Activated naive CD4-positive, alpha-beta T cell treated with anti-CD3 and anti-CD28 coated beads, Interleukin-2, amount 10 ng/mL, durations not matched to agents 7 days and 5 days (primary cell): ENCODE measurements around the gene FAM13C.
"Not testable (repeated sequence)": the region's sequence is repeated elsewhere in the genome, so short reads cannot be mapped to it uniquely, and the experiment has no call there.

Experiments used
- CTCF ChIA-PET: fragments of 350-600 bp; sonication (Branson Sonifier 250); formaldehyde crosslinking; loops from one replicate; lab custom pipeline; 2021; ENCODE audit warnings: antibody characterized with exemption; lab: Charles Lee
- DNase-seq: peaks from one replicate; pipeline ENCODE4 v3.0.0-alpha.2; 2020
- H3K27ac Mint-ChIP-seq: one replicate; pipeline ENCODE4 v1.8.0; 2021; ENCODE audit warnings: mild to moderate bottlenecking, moderate library complexity, mixed read lengths
- H3K27me3 Mint-ChIP-seq: one replicate; pipeline ENCODE4 v1.8.0; 2021; ENCODE audit warnings: mild to moderate bottlenecking, mixed read lengths
- H3K36me3 Mint-ChIP-seq: one replicate; pipeline ENCODE4 v1.8.0; 2021; ENCODE audit warnings: mixed read lengths
- H3K4me1 Mint-ChIP-seq: one replicate; pipeline ENCODE4 v1.8.0; 2021; ENCODE audit warnings: mixed read lengths
- H3K4me3 Mint-ChIP-seq: one replicate; pipeline ENCODE4 v1.8.0; 2021; ENCODE audit warnings: mild to moderate bottlenecking, moderate library complexity, mixed read lengths
- H3K9me3 Mint-ChIP-seq: one replicate; pipeline ENCODE4 v1.8.0; 2021; ENCODE audit warnings: mixed read lengths

FAM13C gene

GRCh38 chr10:59362144-59362958 lies at the start of gene FAM13C:
Gene FAM13C (minus strand): TSS chr10:59362549. CDS start chr10:59362460, 89 bp downstream.
- no peaks in the 10 kb centered on the region for H3K9me3 Mint-ChIP-seq
- no peak within 1 kb of the TSS for H3K27ac Mint-ChIP-seq
- CTCF ChIA-PET = no interaction called here
- peaks cover 6% of the 10 kb centered on the region for H3K4me1 Mint-ChIP-seq
- H3K4me3 Mint-ChIP-seq = no peak within 1 kb of the TSS
- H3K27me3 Mint-ChIP-seq = peaks cover 19% of the 10 kb centered on the region
- DNase-seq = peak; percentile 23
- no peaks in the 10 kb centered on the region for H3K36me3 Mint-ChIP-seq

- Mint-ChIP-seq H3K36me3 (no peaks in the 10 kb centered on the region), H3K27ac (no peak overlapping the region), H3K4me3 (no peak overlapping the region), H3K4me1 (no peaks in the 10 kb centered on the region), H3K9me3 (peaks cover 4% of the 10 kb centered on the region), H3K27me3 (no peaks in the 10 kb centered on the region)
- CTCF ChIA-PET = interaction anchor here (0.6 kb wide), 1 partner anchor 357 kb away, joined by 3 read pairs; no protein-coding TSS in a partner anchor
- no peak for DNase-seq
Measured at GRCh38 chr10:59405235-59405634, 42.9 kb upstream of the FAM13C start.

- H3K36me3 Mint-ChIP-seq = no peaks in the 10 kb centered on the region
- no peak overlapping the region for H3K27ac Mint-ChIP-seq
- H3K27me3 Mint-ChIP-seq = no peaks in the 10 kb centered on the region
- H3K4me3 Mint-ChIP-seq = no peak overlapping the region
- CTCF ChIA-PET = no interaction called here
- DNase-seq = no peak
- H3K4me1 Mint-ChIP-seq = no peaks in the 10 kb centered on the region
- H3K9me3 Mint-ChIP-seq = peaks cover 9% of the 10 kb centered on the region
Measured at GRCh38 chr10:59400214-59400613, 37.9 kb upstream of the FAM13C start.

GRCh38 chr10:59399329-59399728 lies 37.0 kb upstream of the FAM13C start:
- H3K36me3 Mint-ChIP-seq, DNase-seq, H3K27ac Mint-ChIP-seq, H3K4me3 Mint-ChIP-seq, H3K4me1 Mint-ChIP-seq, H3K27me3 Mint-ChIP-seq, CTCF ChIA-PET, H3K9me3 Mint-ChIP-seq: not testable (repeated sequence)

- Mint-ChIP-seq H3K27ac (no peak overlapping the region), H3K27me3 (no peaks in the 10 kb centered on the region), H3K9me3 (peaks cover 8% of the 10 kb centered on the region), H3K4me3 (no peak overlapping the region), H3K36me3 (no peaks in the 10 kb centered on the region), H3K4me1 (no peaks in the 10 kb centered on the region)
- CTCF ChIA-PET = no interaction called here
- no peak for DNase-seq
Measured at GRCh38 chr10:59397961-59398360, 35.6 kb upstream of the FAM13C start.

- CTCF ChIA-PET = no interaction called here
- Mint-ChIP-seq H3K4me3 (no peak overlapping the region), H3K27ac (no peak overlapping the region), H3K27me3 (no peaks in the 10 kb centered on the region), H3K36me3 (no peaks in the 10 kb centered on the region), H3K4me1 (no peaks in the 10 kb centered on the region), H3K9me3 (peaks cover 8% of the 10 kb centered on the region)
- no peak for DNase-seq
Measured at GRCh38 chr10:59395984-59396383, 33.6 kb upstream of the FAM13C start.

GRCh38 chr10:59393349-59393748 lies 31.0 kb upstream of the FAM13C start:
- H3K27ac Mint-ChIP-seq = no peak overlapping the region
- H3K4me1 Mint-ChIP-seq = no peaks in the 10 kb centered on the region
- H3K36me3 Mint-ChIP-seq = no peaks in the 10 kb centered on the region
- DNase-seq = no peak
- H3K9me3 Mint-ChIP-seq = peaks cover 2% of the 10 kb centered on the region
- no peak overlapping the region for H3K4me3 Mint-ChIP-seq
- CTCF ChIA-PET = interaction anchor here (0.8 to 1.0 kb wide), 2 partner anchors 21 to 415 kb away, joined by 3 to 4 read pairs; no protein-coding TSS in a partner anchor
- H3K27me3 Mint-ChIP-seq = no peaks in the 10 kb centered on the region

GRCh38 chr10:59391060-59391459 lies 28.7 kb upstream of the FAM13C start:
- H3K4me3 Mint-ChIP-seq = no peak overlapping the region
- H3K27me3 Mint-ChIP-seq = no peaks in the 10 kb centered on the region
- no peaks in the 10 kb centered on the region for H3K9me3 Mint-ChIP-seq
- H3K4me1 Mint-ChIP-seq = no peaks in the 10 kb centered on the region
- CTCF ChIA-PET = no interaction called here
- H3K36me3 Mint-ChIP-seq = no peaks in the 10 kb centered on the region
- no peak overlapping the region for H3K27ac Mint-ChIP-seq
- DNase-seq = no peak

- no peak overlapping the region for H3K27ac Mint-ChIP-seq
Measured at GRCh38 chr10:59388671-59388976, 26.3 kb upstream of the FAM13C start.

GRCh38 chr10:59387951-59388670 lies 25.8 kb upstream of the FAM13C start:
- no peak overlapping the region for H3K4me3 Mint-ChIP-seq
- no peaks in the 10 kb centered on the region for H3K27me3 Mint-ChIP-seq
- no peaks in the 10 kb centered on the region for H3K4me1 Mint-ChIP-seq
- no peak for DNase-seq
- H3K36me3 Mint-ChIP-seq = no peaks in the 10 kb centered on the region
- no peaks in the 10 kb centered on the region for H3K9me3 Mint-ChIP-seq
- CTCF ChIA-PET = no interaction called here
- H3K27ac Mint-ChIP-seq = no peak overlapping the region

More at GRCh38 chr10:59388671-59388976, 26.3 kb upstream of the FAM13C start:
- H3K36me3 Mint-ChIP-seq = no peaks in the 10 kb centered on the region
- no peaks in the 10 kb centered on the region for H3K27me3 Mint-ChIP-seq
- H3K4me1 Mint-ChIP-seq = no peaks in the 10 kb centered on the region
- no peak for DNase-seq
- no peaks in the 10 kb centered on the region for H3K9me3 Mint-ChIP-seq
- no peak overlapping the region for H3K4me3 Mint-ChIP-seq
- CTCF ChIA-PET = no interaction called here

GRCh38 chr10:59384761-59385160 lies 22.4 kb upstream of the FAM13C start:
- Mint-ChIP-seq H3K27me3 (no peaks in the 10 kb centered on the region), H3K4me1 (no peaks in the 10 kb centered on the region), H3K4me3 (no peak overlapping the region), H3K27ac (no peak overlapping the region), H3K9me3 (no peaks in the 10 kb centered on the region), H3K36me3 (no peaks in the 10 kb centered on the region)
- CTCF ChIA-PET = no interaction called here
- DNase-seq = no peak

- Mint-ChIP-seq H3K9me3 (no peaks in the 10 kb centered on the region), H3K27me3 (no peaks in the 10 kb centered on the region), H3K4me3 (no peak overlapping the region), H3K36me3 (no peaks in the 10 kb centered on the region), H3K27ac (no peak overlapping the region), H3K4me1 (no peaks in the 10 kb centered on the region)
- no peak for DNase-seq
- CTCF ChIA-PET = no interaction called here
Measured at GRCh38 chr10:59383908-59384307, 21.6 kb upstream of the FAM13C start.

GRCh38 chr10:59383436-59383835 lies 21.1 kb upstream of the FAM13C start:
- CTCF ChIA-PET = no interaction called here
- no peaks in the 10 kb centered on the region for H3K4me1 Mint-ChIP-seq
- H3K9me3 Mint-ChIP-seq = no peaks in the 10 kb centered on the region
- no peak overlapping the region for H3K27ac Mint-ChIP-seq
- no peak for DNase-seq
- H3K36me3 Mint-ChIP-seq = no peaks in the 10 kb centered on the region
- no peaks in the 10 kb centered on the region for H3K27me3 Mint-ChIP-seq
- H3K4me3 Mint-ChIP-seq = no peak overlapping the region

- Mint-ChIP-seq H3K36me3 (no peaks in the 10 kb centered on the region), H3K4me1 (no peaks in the 10 kb centered on the region), H3K9me3 (no peaks in the 10 kb centered on the region), H3K4me3 (no peak overlapping the region), H3K27ac (no peak overlapping the region), H3K27me3 (no peaks in the 10 kb centered on the region)
- DNase-seq = no peak
- CTCF ChIA-PET = no interaction called here
Measured at GRCh38 chr10:59382831-59383295, 20.5 kb upstream of the FAM13C start.

- Mint-ChIP-seq H3K9me3 (no peaks in the 10 kb centered on the region), H3K27ac (no peak overlapping the region), H3K36me3 (no peaks in the 10 kb centered on the region), H3K27me3 (no peaks in the 10 kb centered on the region), H3K4me1 (no peaks in the 10 kb centered on the region), H3K4me3 (no peak overlapping the region)
- CTCF ChIA-PET = no interaction called here
- no peak for DNase-seq
Measured at GRCh38 chr10:59381687-59382086, 19.3 kb upstream of the FAM13C start.
